K562 (cell line): ENCODE measurements around the gene ICE2. TPM values are rescaled to one million over a fixed set of nuclear protein-coding genes. Genes with fewer than 3 reads are reported as not detected.
A peak's percentile ranks its signal among the peaks of the same experiment; 100 is the strongest.

ENCODE experiments used
- ATAC-seq: fragments of 200-7000 bp; cut with Tn5 transposase; 3 replicates; pipeline ENCODE4 v1.9.1; 2020; ENCODE audit warnings: moderate library complexity
- BruUV-seq: library from RNA; stranded (reverse); fragments of 400-500 nt; replicated peaks from 2 replicates; lab custom pipeline; 2021; lab: Mats Ljungman, UMichigan
- CTCF ChIA-PET: fragments of 300-600 bp; formaldehyde crosslinking; extraction: SDS; loops from one replicate; lab custom pipeline; 2021; ENCODE audit warnings: low intra/inter-chr PET ratio; lab: Yijun Ruan, JAX
- POLR2A ChIA-PET: fragments of 300-600, 350-650 bp; sonication (Branson Sonifier 250); formaldehyde crosslinking; extraction: SDS; loops from one replicate; lab custom pipeline; 2021; ENCODE audit warnings: antibody characterized with exemption, inconsistent platforms; lab: Yijun Ruan, JAX
- DNase-seq, 4 experiments: peaks; one replicate each; pipeline versions ENCODE4 v3.0.0 to v3.0.0-alpha.2; 2011 to 2018; ENCODE audit warnings: low spot score in 3 of 4, mixed read lengths in 3 of 4; ENCODE audit errors: extremely low read depth in 1 of 4
- FAIRE-seq: peaks from 2 replicates; lab custom pipeline; 2011; peaks lifted over from hg19 to GRCh38; lab: Jason Lieb, UNC
- H2AFZ ChIP-seq: 2 replicates; pipeline ENCODE4 v1.6.0; 2011; ENCODE audit warnings: low read depth, low read length, control low read depth, inconsistent platforms
- H3K27ac ChIP-seq: fragments of 200-600 bp; 3 replicates; pipeline ENCODE4 v1.8.0; 2011; ENCODE audit warnings: low read depth, mild to moderate bottlenecking, control low read depth, inconsistent platforms, low read length, moderate library complexity, mixed read lengths; ENCODE audit errors: extremely low read depth
- H3K27me3 ChIP-seq, 2 experiments: fragments of 300-600 bp in 1 of 2; 2 replicates in 1 of 2; 3 replicates in 1 of 2; pipeline versions ENCODE4 v1.6.0 to v1.8.0; 2011; ENCODE audit warnings: inconsistent platforms in 2 of 2, low read length in 2 of 2, mild to moderate bottlenecking in 1 of 2, mixed read lengths in 1 of 2, moderate library complexity in 1 of 2; ENCODE audit not compliant: control insufficient read depth in 2 of 2, insufficient read depth in 2 of 2
- H3K36me3 ChIP-seq: fragments of 300-600 bp; 3 replicates; pipeline ENCODE4 v1.8.0; 2011; ENCODE audit warnings: mild to moderate bottlenecking, low read length, inconsistent platforms; ENCODE audit not compliant: control insufficient read depth, insufficient read depth
- H3K4me1 ChIP-seq, 2 experiments: fragments of 200-600 bp in 1 of 2; replicated peaks in 1 of 2; 2 replicates in 1 of 2; 3 replicates in 1 of 2; pipeline versions ENCODE4 v1.5.1 to v1.8.0; 2011; ENCODE audit warnings: inconsistent platforms in 2 of 2, low read length in 2 of 2, mild to moderate bottlenecking in 1 of 2, mixed read lengths in 1 of 2, moderate library complexity in 1 of 2; ENCODE audit not compliant: control insufficient read depth in 2 of 2, insufficient read depth in 2 of 2
- H3K4me2 ChIP-seq: 2 replicates; pipeline ENCODE4 v1.6.1; 2011; ENCODE audit warnings: low read length, control low read depth, inconsistent platforms, mixed read lengths; ENCODE audit not compliant: insufficient read depth
- H3K4me3 ChIP-seq: fragments of 200-600 bp; sonication (generic), shearing (Covaris generic); 2 replicates; pipeline ENCODE4 v1.5.1; 2016; ENCODE audit warnings: control low read depth, inconsistent platforms
- H3K79me2 ChIP-seq: fragments of 200-600 bp; 3 replicates; pipeline ENCODE4 v1.8.0; 2011; ENCODE audit warnings: low read length, inconsistent platforms; ENCODE audit not compliant: control insufficient read depth, insufficient read depth
- H3K9ac ChIP-seq, 2 experiments: 2 replicates each; pipeline versions ENCODE4 v1.6.0 to v1.6.1; 2011; ENCODE audit warnings: low read depth in 2 of 2, low read length in 2 of 2, control low read depth in 1 of 2, inconsistent platforms in 1 of 2, mild to moderate bottlenecking in 1 of 2, mixed read lengths in 1 of 2; ENCODE audit not compliant: insufficient read depth in 1 of 2
- H3K9me1 ChIP-seq: one replicate; pipeline ENCODE4 v1.6.0; 2011; ENCODE audit warnings: inconsistent platforms, mild to moderate bottlenecking, low read length, moderate library complexity; ENCODE audit not compliant: control insufficient read depth, insufficient read depth
- H3K9me3 ChIP-seq: replicated peaks from 2 replicates; pipeline ENCODE4 v1.5.1; 2011; ENCODE audit warnings: low read depth, low read length, inconsistent platforms; ENCODE audit not compliant: control insufficient read depth, insufficient read depth
- H4K20me1 ChIP-seq: replicated peaks from 2 replicates; pipeline ENCODE4 v1.6.1; 2011; ENCODE audit warnings: low read length, inconsistent platforms, mixed read lengths; ENCODE audit not compliant: control insufficient read depth, insufficient read depth
- E2F8 ChIP-seq: fragments of 450-650 bp; IDR thresholded peaks from 2 replicates; pipeline ENCODE4 v1.7.1; 2018; ENCODE audit warnings: mild to moderate bottlenecking, low read depth; ENCODE audit not compliant: partially characterized antibody
- HCFC1 ChIP-seq: IDR thresholded peaks from 2 replicates; pipeline ENCODE4 v1.6.1; 2012; ENCODE audit warnings: low read depth, low read length, improper control_type of control experiment
- IRF2 ChIP-seq: sonication (generic); formaldehyde crosslinking; IDR thresholded peaks from 2 replicates; pipeline ENCODE4 v1.8.1; 2022; ENCODE audit warnings: mild to moderate bottlenecking, missing genetic modification reagents
- MXD1 ChIP-seq: fragments of 250-450 bp; sonication (Bioruptor Pico); IDR thresholded peaks from 2 replicates; pipeline ENCODE4 v1.8.0; 2021; ENCODE audit warnings: borderline replicate concordance, mild to moderate bottlenecking, moderate library complexity; ENCODE audit not compliant: poor library complexity, severe bottlenecking
- NRF1 ChIP-seq, 2 experiments: fragments of 450-650 bp; IDR thresholded peaks in 1 of 2; conservative IDR thresholded peaks in 1 of 2; 2 replicates each; pipeline ENCODE4 v1.6.1; 2014; ENCODE audit warnings: mild to moderate bottlenecking in 2 of 2
- RNF219 ChIP-seq: fragments of 250-450 bp; sonication (Bioruptor Pico); IDR thresholded peaks from 2 replicates; pipeline ENCODE4 v1.5.0; 2022; ENCODE audit warnings: mild to moderate bottlenecking
- ZNF316 ChIP-seq: fragments of 450-650 bp; IDR thresholded peaks from 2 replicates; pipeline ENCODE4 v1.6.1; 2016
- ZNF696 ChIP-seq: fragments of 250-450 bp; sonication (Bioruptor Pico); conservative IDR thresholded peaks from 2 replicates; pipeline ENCODE4 v1.4.0; 2020; ENCODE audit warnings: mild to moderate bottlenecking, moderate library complexity
- ZNF77 ChIP-seq: fragments of 250-450 bp; sonication (Bioruptor Pico); IDR thresholded peaks from 2 replicates; pipeline ENCODE4 v1.5.0; 2020
- WGBS: fragments of 100-300 bp; shearing (Covaris generic); methylation state at CpG from one replicate; pipeline ENCODE4 v1.1.6; 2016; ENCODE audit warnings: low coverage, mixed read lengths; ENCODE audit not compliant: insufficient coverage; ENCODE audit errors: missing lambda C conversion rate; 5-methylcytosine and 5-hydroxymethylcytosine counted together
- in situ Hi-C: fragments of 300-500 bp; cut with MboI; formaldehyde crosslinking; loops from 4 replicates; pipeline ENCODE4 v1.15.0; 2018; ENCODE audit warnings: inconsistent platforms, mixed read lengths
- intact Hi-C: fragments of 100-400 bp; cut with micrococcal nuclease; formaldehyde crosslinking; loops from 2 replicates; pipeline ENCODE4 v1.14.2; 2022
- polyA plus RNA-seq, 8 experiments: library from polyadenylated mRNA; depleted of rRNA in 4 of 8; stranded (reverse) in 5 of 8; unstranded in 3 of 8; fragments of >200 nt; fragmentation: Nextera tagmentation in 2 of 8; fragmentation: Illumina TruSeq in 1 of 8; extraction: Ambion mirVana in 2 of 8; extraction: Trizol in 1 of 8; gene quantifications; 2 replicates each; pipeline versions ENCODE4 v1.2.1 to v1.2.3, GENCODE V29; 2011 to 2014; ENCODE audit warnings: inconsistent platforms in 1 of 8, missing spikeins in 1 of 8
- total RNA-seq, 7 experiments: library from RNA; depleted of rRNA in 6 of 7; stranded (reverse); fragments of >200 nt in 6 of 7; fragmentation: Illumina TruSeq in 2 of 7; extraction: Trizol in 2 of 7; gene quantifications; 2 replicates each; pipeline versions ENCODE4 v1.2.1 to v1.2.3, GENCODE V29; 2011 to 2021; ENCODE audit warnings: low replicate concordance in 1 of 7

The ICE2 gene
- total and polyA plus RNA-seq, 9 of the 15 experiments (the other 6 are each of a cell fraction or from before 2014, with no cell fraction given): 21.8 to 87.9 (median 58.1) TPM

- no peak for TF ChIP-seq E2F8
- TF ChIP-seq ZNF696 (CRISPR knock-in tag): no peak
- no peak for TF ChIP-seq ZNF77 (CRISPR knock-in tag)
- no peak for TF ChIP-seq IRF2 (CRISPR knock-in tag)
- TF ChIP-seq MXD1 (CRISPR knock-in tag): no peak
- TF ChIP-seq NRF1 (conservative IDR thresholded peaks at IDR 0.05 in 1 of 2, IDR thresholded peaks at IDR 0.05 in 1 of 2): no peak
- no peak for TF ChIP-seq HCFC1
These were observed 108.1 kb downstream of the ICE2 start (continued) for GRCh38 chr15:60370869-60371136.

GRCh38 chr15:60370105-60370868 is 108.7 kb downstream of the ICE2 start:
- Histone ChIP-seq H2AFZ (no peak overlapping the region), H3K9me3 (no peaks in the 10 kb centered on the region), H3K4me2 (no peak overlapping the region), H3K9ac (no peak overlapping the region), H3K27ac (no peak overlapping the region), H3K79me2 (peaks cover 3% of the 10 kb centered on the region), H3K9me1 (no peaks in the 10 kb centered on the region), H4K20me1 (0 out of 2 replicates have a peak, but pooled peaks cover 4% of the 10 kb centered on the region), H3K4me3 (no peak overlapping the region), H3K36me3 (peaks cover 66% of the 10 kb centered on the region), H3K4me1 (no peaks in the 10 kb centered on the region; a peak in 1 of 5 replicates), H3K27me3 (no peaks in the 10 kb centered on the region)
- intact Hi-C loops (no loop called here), in situ Hi-C loops (no loop called here)
- CTCF ChIA-PET: no interaction called here
- no TSS peak for BruUV-seq
- DNase-seq (no peak), ATAC-seq (no peak), FAIRE-seq (no peak)
- TF ChIP-seq RNF219 (CRISPR knock-in tag): no peak
- TF ChIP-seq ZNF316: peak; percentile 41; the same call in 1 of the 2 replicates
- POLR2A ChIA-PET: interaction anchor here (1.1 kb wide), 1 partner anchor 30 kb away, joined by 3 read pairs; no protein-coding TSS in a partner anchor
- 97% methylated on average over 9 of the region's 9 CpGs for WGBS
